B cell (primary cell): ENCODE results near the gene KCNJ12. TPM values are rescaled to one million over a fixed set of nuclear protein-coding genes. Genes with fewer than 3 reads are reported as not detected.
"Not testable (repeated sequence)": the region's sequence is repeated elsewhere in the genome, so short reads cannot be mapped to it uniquely, and the experiment has no call there.

Experiments used
- ATAC-seq: fragments of 200-7000 bp; cut with Tn5 transposase; one replicate; pipeline ENCODE4 v1.10.0; 2021; ENCODE audit warnings: low read depth, mild to moderate bottlenecking, moderate number of reproducible peaks, moderate library complexity
- CTCF ChIA-PET: fragments of 350-600 bp; sonication (Branson Sonifier 250); formaldehyde crosslinking; loops from one replicate; lab custom pipeline; 2021; ENCODE audit warnings: antibody characterized with exemption, inconsistent platforms; lab: Charles Lee
- POLR2A ChIA-PET: fragments of 350-600 bp; sonication (Branson Sonifier 250); formaldehyde crosslinking; loops from one replicate; lab custom pipeline; 2021; ENCODE audit warnings: antibody characterized with exemption; lab: Charles Lee
- DNase-seq: peaks from one replicate; pipeline ENCODE4 v3.0.0; 2013
- H2AFZ ChIP-seq: 2 replicates; pipeline ENCODE4 v1.6.1; 2012; ENCODE audit warnings: mild to moderate bottlenecking, low read depth, low read length; ENCODE audit not compliant: insufficient read depth, poor library complexity, severe bottlenecking
- H3K27ac ChIP-seq, 2 donors: 1 replicate in 1 of 2; 2 replicates in 1 of 2; pipeline ENCODE4 v1.5.1; 2012 to 2013; ENCODE audit warnings: low read length in 2 of 2, mild to moderate bottlenecking in 2 of 2, moderate library complexity in 1 of 2
- H3K27me3 ChIP-seq, 4 experiments: fragments of 200-600 bp in 1 of 4; sonication (generic) in 1 of 4; replicated peaks in 1 of 4; 1 replicate in 2 of 4; 2 replicates in 2 of 4; pipeline versions ENCODE4 v1.6.1 to v1.7.0; 2013 to 2016; ENCODE audit warnings: low read length in 3 of 4, mild to moderate bottlenecking in 2 of 4, mixed read lengths in 1 of 4, moderate library complexity in 1 of 4; ENCODE audit not compliant: insufficient read depth in 4 of 4, control insufficient read depth in 3 of 4; ENCODE audit errors: control extremely low read depth in 1 of 4
- H3K36me3 ChIP-seq, 2 experiments: replicated peaks in 1 of 2; 1 replicate in 1 of 2; 2 replicates in 1 of 2; pipeline versions ENCODE4 v1.6.1 to v1.7.1; 2013; ENCODE audit warnings: low read length in 1 of 2; ENCODE audit not compliant: insufficient read depth in 2 of 2, control insufficient read depth in 1 of 2; ENCODE audit errors: control extremely low read depth in 1 of 2, extremely low read depth in 1 of 2
- H3K4me1 ChIP-seq, 2 donors: fragments of 200-600 bp in 1 of 2; sonication (generic) in 1 of 2; 1 replicate in 1 of 2; 2 replicates in 1 of 2; pipeline versions ENCODE4 v1.5.1 to v1.6.1; 2013 to 2017; ENCODE audit warnings: low read length in 2 of 2; ENCODE audit not compliant: control insufficient read depth in 2 of 2, insufficient read depth in 2 of 2
- H3K4me2 ChIP-seq: replicated peaks from 2 replicates; pipeline ENCODE3; 2012; ENCODE audit warnings: mild to moderate bottlenecking, low read depth, low read length; ENCODE audit not compliant: poor library complexity, severe bottlenecking
- H3K4me3 ChIP-seq, 5 experiments: fragments of 200-600 bp in 1 of 5; sonication (generic) in 1 of 5; 1 replicate in 3 of 5; 2 replicates in 2 of 5; pipeline versions ENCODE4 v1.5.1 to v1.7.0; 2011 to 2016; ENCODE audit warnings: low read length in 4 of 5, mild to moderate bottlenecking in 4 of 5, low read depth in 2 of 5, control low read depth in 1 of 5, moderate library complexity in 1 of 5; ENCODE audit not compliant: insufficient read depth in 1 of 5; ENCODE audit errors: control extremely low read depth in 1 of 5, extremely low read depth in 1 of 5
- H3K79me2 ChIP-seq: fragments of 200-600 bp; sonication (generic); one replicate; pipeline ENCODE4 v1.6.0; 2016; ENCODE audit warnings: low read length; ENCODE audit not compliant: control insufficient read depth, insufficient read depth
- H3K9ac ChIP-seq: fragments of 200-600 bp; sonication (generic); 2 replicates; pipeline ENCODE4 v1.6.1; 2017; ENCODE audit warnings: mild to moderate bottlenecking, low read length, moderate library complexity
- H3K9me3 ChIP-seq, 3 donors: one replicate each; pipeline versions ENCODE4 v1.6.1 to v1.7.1; 2013; ENCODE audit warnings: low read length in 2 of 3; ENCODE audit not compliant: control insufficient read depth in 2 of 3, insufficient read depth in 1 of 3; ENCODE audit errors: control extremely low read depth in 1 of 3
- H4K20me1 ChIP-seq: 2 replicates; pipeline ENCODE4 v1.6.0; 2012; ENCODE audit warnings: mild to moderate bottlenecking, low read length; ENCODE audit not compliant: insufficient read depth, control insufficient read depth, poor library complexity, severe bottlenecking
- H3K27ac Mint-ChIP-seq: one replicate; pipeline ENCODE4 v1.8.0; 2021; ENCODE audit warnings: mixed read lengths
- H3K27me3 Mint-ChIP-seq: one replicate; pipeline ENCODE4 v1.8.0; 2021; ENCODE audit warnings: mixed read lengths
- H3K4me1 Mint-ChIP-seq: one replicate; pipeline ENCODE4 v1.8.0; 2021; ENCODE audit warnings: mixed read lengths
- H3K4me3 Mint-ChIP-seq: one replicate; pipeline ENCODE4 v1.8.0; 2021; ENCODE audit warnings: mixed read lengths
- H3K9me3 Mint-ChIP-seq: one replicate; pipeline ENCODE4 v1.8.0; 2022; ENCODE audit warnings: mixed read lengths; ENCODE audit not compliant: insufficient read depth
- CTCF ChIP-seq: fragments of 200-600 bp; IDR thresholded peaks from one replicate; pipeline ENCODE4 v1.8.0; 2022; ENCODE audit warnings: antibody characterized with exemption, mild to moderate bottlenecking
- EZH2 ChIP-seq: IDR thresholded peaks from 2 replicates; pipeline ENCODE4 v1.6.1; 2012; ENCODE audit warnings: borderline replicate concordance, low read depth, mild to moderate bottlenecking, moderate library complexity, low read length; ENCODE audit not compliant: insufficient read depth, poor library complexity, severe bottlenecking
- WGBS: methylation state at CpG from one replicate; pipeline ENCODE4 v1.1.5; 2013; ENCODE audit warnings: missing lambda C conversion rate; ENCODE audit not compliant: insufficient coverage; 5-methylcytosine and 5-hydroxymethylcytosine counted together
- intact Hi-C: fragments of 100-400 bp; cut with micrococcal nuclease; formaldehyde crosslinking; loops from one replicate; pipeline ENCODE4 v1.10.0; 2022
- polyA plus RNA-seq: library from polyadenylated mRNA; depleted of rRNA; stranded (reverse); fragments of >200 nt; gene quantifications from 2 replicates; pipeline ENCODE4 v1.2.3, GENCODE V29; 2012
- total RNA-seq, 2 donors: library from RNA; stranded (reverse); fragments of 120-200 nt in 1 of 2; gene quantifications; 1 replicate in 1 of 2; 2 replicates in 1 of 2; pipeline versions ENCODE4 v1.2.3 to v1.2.4, GENCODE V29; 2013 to 2022

KCNJ12 gene
- total and polyA plus RNA-seq, 2 donors (not counting 1 experiment from before 2014, with no cell fraction given), result not detected

- 79% methylated on average over 7 of the region's 9 CpGs for WGBS
- CTCF ChIA-PET, result no interaction called here
Measured at GRCh38 chr17:21330436-21331160, 45.6 kb upstream of the KCNJ12 start.

GRCh38 chr17:21336541-21337294, 39.4 kb upstream of the KCNJ12 start:
- CTCF ChIA-PET, H3K27ac Mint-ChIP-seq, H3K4me1 ChIP-seq, H2AFZ ChIP-seq, H3K36me3 ChIP-seq, H3K27me3 Mint-ChIP-seq, H3K4me3 Mint-ChIP-seq, H3K9me3 Mint-ChIP-seq, H3K4me2 ChIP-seq, H3K9me3 ChIP-seq, H3K79me2 ChIP-seq, H3K27me3 ChIP-seq, intact Hi-C loops, H3K4me1 Mint-ChIP-seq, ATAC-seq, H3K4me3 ChIP-seq, DNase-seq, H4K20me1 ChIP-seq, H3K27ac ChIP-seq, H3K9ac ChIP-seq, POLR2A ChIA-PET: not testable (repeated sequence)
- WGBS, result 87% methylated on average over 2 of the region's 4 CpGs

More at GRCh38 chr17:21330436-21331160, 45.6 kb upstream of the KCNJ12 start:
- no peak overlapping the region for H3K9ac ChIP-seq
- no peak overlapping the region for H3K4me2 ChIP-seq
- POLR2A ChIA-PET, result no interaction called here
- DNase-seq, result no peak
- H3K4me3 ChIP-seq, result no peak overlapping the region
- H3K36me3 ChIP-seq, result no peaks in the 10 kb centered on the region
- H3K27me3 ChIP-seq, result no peaks in the 10 kb centered on the region
- H4K20me1 ChIP-seq, result no peaks in the 10 kb centered on the region
- no peaks in the 10 kb centered on the region for H3K27me3 Mint-ChIP-seq
- peaks cover 0 to 6% (median 0%) of the 10 kb centered on the region in 3 donors for H3K9me3 ChIP-seq
- peaks cover 11% of the 10 kb centered on the region for H3K4me1 Mint-ChIP-seq
- peaks cover 4% of the 10 kb centered on the region for H3K9me3 Mint-ChIP-seq
- intact Hi-C loops, result no loop called here
- H2AFZ ChIP-seq, result no peak overlapping the region
- no peak overlapping the region for H3K27ac Mint-ChIP-seq
- TF ChIP-seq CTCF (no peak), EZH2 (no peak)
- H3K4me1 ChIP-seq, result peaks cover 0 to 6% of the 10 kb centered on the region in 2 donors
- H3K4me3 Mint-ChIP-seq, result no peak overlapping the region
- H3K79me2 ChIP-seq, result no peaks in the 10 kb centered on the region
- H3K27ac ChIP-seq, result no peak overlapping the region
- no peak for ATAC-seq

- H3K27ac Mint-ChIP-seq, H3K27me3 Mint-ChIP-seq, H3K9me3 Mint-ChIP-seq, H3K4me3 Mint-ChIP-seq, H3K9ac ChIP-seq, H3K79me2 ChIP-seq, POLR2A ChIA-PET, H3K36me3 ChIP-seq, ATAC-seq, H3K4me3 ChIP-seq, intact Hi-C loops, DNase-seq, H3K4me1 ChIP-seq, H3K4me1 Mint-ChIP-seq, H3K4me2 ChIP-seq, H3K27me3 ChIP-seq, CTCF ChIA-PET, H3K9me3 ChIP-seq, H3K27ac ChIP-seq, H4K20me1 ChIP-seq, H2AFZ ChIP-seq: not testable (repeated sequence)
- WGBS, result 76% methylated on average over 5 of the region's 8 CpGs
Measured at GRCh38 chr17:21337981-21338625, 38.1 kb upstream of the KCNJ12 start.
